NCI-H1694 treated with DMSO at 0.1 percent for 48 hours (cell line): Measurements from ENCODE around the gene EIF4E1B.

ENCODE experiments used
- DNase-seq: peaks from one replicate; lab custom pipeline; 2025; lab: John Stamatoyannopoulos, UW

The EIF4E1B gene

DNA sequence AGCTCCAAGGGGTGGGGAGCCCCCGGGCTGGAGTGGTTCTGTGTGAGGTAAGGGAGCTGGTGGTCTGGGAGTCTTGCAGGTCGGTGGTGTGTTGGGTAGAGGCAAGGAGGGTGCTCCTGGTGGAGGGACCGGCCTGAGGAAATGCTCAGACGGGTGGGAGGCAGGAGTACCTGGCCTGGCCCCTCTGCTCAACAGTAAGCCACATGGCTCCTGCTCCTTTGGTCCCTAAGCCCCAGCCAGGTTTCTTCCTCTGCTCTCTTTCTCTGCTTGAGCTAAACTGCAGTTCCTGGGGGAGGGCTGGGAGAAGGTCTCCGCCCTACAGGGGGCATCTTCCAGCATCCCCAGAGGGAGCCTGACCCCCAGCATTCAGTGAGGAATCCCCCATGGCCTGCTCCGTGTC, 34.0 kb downstream of the EIF4E1B start:
- no peak for DNase-seq

DNA sequence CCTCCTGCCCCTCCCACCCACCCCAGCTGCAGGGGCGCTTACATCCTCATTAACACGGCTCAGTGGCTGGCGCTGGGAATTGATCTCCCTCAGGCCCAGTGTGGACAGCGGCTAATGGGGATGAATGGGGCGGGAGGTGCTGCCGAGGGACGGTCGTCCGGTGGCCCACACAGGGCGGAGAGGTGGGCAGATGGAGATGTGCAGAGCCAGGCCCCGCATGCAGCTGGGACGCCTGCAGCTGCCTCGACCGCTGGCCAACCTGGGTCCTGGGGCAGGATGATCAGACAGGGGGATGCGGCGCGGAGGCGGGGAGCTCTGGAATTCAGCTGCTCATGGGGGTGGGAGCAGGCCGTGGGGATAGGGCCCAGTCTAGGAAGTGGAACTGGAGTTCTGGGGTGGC, 34.4 kb downstream of the EIF4E1B start:
- DNase-seq, result no peak

DNA sequence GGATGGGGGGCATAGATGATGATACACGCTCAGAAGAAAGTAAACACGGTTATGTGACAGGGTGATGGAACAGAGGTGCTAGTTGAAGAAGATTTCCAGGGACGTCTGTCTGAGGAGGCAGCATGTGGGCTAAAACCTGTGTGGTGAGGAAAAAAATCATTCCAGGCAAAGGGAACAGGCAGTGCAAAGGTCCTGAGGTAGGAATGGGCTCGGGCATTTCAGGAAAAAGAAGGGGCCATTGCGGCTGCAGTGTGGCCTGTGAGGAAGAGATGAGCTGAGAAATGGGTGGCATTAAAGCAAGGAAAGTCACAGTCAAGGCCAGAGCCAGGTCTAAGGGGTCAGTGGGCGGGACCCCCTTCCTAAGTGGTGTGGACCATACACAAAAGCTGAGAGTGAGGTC, 35.0 kb downstream of the EIF4E1B start:
- no peak for DNase-seq

DNA sequence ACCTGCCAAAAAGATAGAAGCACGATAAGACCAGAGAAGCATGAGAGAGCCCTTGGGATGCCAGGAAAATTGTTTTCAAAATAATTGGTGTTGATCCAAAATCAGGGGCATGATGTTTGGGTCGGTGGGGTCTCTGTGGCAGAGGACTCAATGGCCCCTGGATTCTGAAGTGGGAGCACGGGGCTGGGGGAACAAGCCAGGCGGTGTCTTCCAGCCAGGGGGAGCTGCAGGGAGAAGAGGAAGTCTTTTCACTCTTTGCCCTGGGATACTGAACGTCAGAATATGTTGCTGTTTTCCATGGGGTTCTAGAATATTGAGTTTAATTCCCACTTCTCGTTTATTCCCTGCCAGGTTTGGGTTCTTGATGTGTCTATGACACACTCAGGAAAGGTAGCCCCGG, 37.2 kb downstream of the EIF4E1B start:
- no peak for DNase-seq

DNA sequence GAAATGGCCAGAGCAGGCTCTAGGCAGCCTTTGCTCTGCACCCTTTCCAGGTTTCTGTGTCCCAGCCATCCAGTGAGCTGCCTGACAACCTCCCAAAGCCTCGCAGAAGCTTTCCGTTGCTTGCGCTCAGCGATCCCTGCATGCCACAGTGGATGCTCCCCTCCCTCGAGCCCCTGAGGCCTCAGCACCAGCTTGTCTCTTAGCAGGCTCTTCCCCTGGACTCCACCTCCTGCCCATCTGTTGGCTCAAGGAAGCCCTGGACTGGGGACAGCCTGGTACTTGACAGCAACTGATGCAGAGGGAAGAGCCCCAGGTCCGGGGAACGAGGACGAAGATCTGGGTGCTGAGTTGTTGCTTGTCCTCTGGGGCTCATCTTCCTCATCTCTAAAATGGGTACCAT, 40.0 kb downstream of the EIF4E1B start:
- DNase-seq, result no peak

DNA sequence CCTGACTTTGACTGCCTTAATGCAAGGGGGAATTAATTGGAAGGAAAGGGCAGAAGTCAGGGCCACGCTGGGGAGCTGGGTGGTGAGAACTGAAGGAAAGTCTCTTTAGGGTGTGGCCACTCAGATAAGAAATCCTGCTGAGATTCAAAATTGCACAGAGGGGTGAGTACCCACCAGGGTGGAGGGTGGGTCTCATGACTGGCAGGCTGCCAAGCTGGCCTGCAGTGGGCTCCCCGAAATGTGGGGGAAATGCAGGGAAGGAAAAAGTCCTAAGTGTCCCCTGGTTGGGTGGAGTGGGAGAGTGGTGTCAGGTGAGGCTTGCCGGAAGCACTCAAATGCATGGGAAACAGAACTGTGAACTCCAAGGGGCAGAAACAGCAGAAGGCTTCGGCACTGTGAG, 40.9 kb downstream of the EIF4E1B start:
- DNase-seq, result no peak

DNA sequence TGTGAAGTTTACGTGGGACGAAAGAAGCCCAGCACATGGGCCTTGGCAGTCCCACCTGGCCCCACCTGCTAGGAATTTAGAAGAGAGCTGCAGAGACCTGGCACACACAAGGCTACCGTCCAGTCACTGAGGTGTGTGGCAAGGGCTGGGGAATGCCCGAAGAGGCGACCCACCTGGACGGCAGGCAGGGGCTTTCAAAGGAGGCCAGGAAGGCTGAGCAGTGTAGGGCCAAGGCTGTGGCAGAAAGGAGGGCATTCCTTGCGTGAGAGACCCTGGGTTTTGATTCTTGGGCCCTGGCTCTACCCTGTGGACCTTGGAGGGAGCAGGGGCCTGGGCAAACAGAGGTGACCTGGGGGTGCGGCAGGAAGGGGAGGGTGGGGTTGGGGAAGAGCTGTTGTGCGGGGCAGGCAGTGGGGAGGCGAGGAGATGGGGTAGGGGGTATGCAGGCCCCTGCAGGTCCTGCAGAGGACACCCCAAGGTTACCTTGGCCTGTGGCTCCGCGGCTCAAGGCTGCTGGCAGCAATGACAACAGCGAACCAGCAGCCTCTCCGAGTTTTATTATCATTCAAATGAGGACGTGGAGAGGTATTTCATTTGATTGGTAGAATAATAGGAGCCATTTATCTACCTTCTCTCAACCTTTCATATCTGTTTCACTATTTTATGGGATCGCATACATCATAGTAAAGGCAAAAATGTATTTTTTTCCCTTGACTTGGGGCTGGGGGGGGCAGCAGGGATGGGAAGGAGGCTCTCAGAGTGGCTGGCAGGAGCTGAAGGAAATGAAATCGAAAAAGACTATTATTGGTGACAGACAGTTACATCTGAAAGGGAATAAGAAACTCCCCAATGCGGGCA, 41.6 kb downstream of the EIF4E1B start:
- DNase-seq, result no peak

DNA sequence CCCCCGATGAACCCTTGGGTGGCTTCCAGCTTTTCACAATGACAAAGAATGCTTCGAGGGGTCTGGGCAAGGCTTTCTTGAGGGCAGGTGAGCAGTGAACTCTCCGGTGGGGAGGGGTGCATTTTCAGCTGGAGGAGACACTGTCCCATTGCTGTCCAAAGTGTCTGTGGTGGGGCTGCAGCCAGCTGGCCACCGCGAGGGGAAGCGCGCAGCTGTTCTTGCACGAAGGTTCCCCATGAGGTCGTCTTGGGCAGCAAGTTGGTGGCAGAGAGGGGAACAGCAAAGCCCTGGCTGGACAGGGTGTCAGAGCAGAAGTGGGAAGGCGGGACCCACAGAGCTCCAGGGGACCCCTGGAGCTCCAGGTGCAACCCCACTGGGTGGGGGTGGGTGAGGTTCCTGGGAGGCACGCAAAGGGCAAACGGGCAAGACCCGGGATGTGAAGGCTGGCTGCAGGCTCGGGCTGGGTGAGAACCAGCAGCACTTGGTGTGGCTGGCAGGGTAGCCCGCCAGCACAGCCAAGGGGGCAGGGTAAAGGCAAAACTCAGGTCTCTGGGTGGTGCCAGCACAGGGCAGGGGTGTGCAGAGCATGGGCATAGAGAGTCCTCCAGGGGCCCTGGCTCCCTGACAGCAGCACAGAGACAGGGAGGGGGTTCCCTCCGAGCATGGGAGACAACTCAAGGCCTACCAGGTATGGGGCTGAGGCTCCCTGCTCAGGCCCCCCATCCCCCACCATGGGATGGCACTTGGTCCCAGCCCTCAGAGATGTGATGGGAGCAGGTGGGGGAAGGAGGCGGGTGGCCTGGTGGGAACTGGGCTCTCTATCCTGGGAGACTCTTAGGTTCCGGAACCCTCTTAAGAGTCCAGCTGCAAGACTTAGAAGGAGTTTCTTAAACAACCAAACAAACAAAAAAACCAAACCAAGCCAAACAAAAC, 43.4 kb downstream of the EIF4E1B start:
- DNase-seq, result no peak

DNA sequence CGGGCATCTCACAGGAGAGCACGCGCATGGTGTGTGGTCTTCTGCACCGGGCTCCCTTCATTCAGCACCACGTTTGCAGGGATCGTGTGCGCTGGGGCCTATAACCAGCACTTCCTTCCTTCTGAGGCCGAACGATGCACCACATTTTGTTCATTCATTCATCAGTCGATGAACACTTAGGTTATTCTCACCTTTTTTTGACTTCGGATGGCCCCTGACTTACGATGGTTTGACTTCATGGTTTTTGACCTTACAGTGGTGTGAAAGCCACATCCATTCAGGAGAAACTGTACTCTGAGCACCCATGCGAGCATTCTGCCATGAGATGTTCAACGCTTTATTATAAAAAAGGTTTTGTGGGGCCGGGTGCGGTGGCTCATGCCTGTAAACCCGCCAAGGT, 44.3 kb downstream of the EIF4E1B start:
- no peak for DNase-seq

DNA sequence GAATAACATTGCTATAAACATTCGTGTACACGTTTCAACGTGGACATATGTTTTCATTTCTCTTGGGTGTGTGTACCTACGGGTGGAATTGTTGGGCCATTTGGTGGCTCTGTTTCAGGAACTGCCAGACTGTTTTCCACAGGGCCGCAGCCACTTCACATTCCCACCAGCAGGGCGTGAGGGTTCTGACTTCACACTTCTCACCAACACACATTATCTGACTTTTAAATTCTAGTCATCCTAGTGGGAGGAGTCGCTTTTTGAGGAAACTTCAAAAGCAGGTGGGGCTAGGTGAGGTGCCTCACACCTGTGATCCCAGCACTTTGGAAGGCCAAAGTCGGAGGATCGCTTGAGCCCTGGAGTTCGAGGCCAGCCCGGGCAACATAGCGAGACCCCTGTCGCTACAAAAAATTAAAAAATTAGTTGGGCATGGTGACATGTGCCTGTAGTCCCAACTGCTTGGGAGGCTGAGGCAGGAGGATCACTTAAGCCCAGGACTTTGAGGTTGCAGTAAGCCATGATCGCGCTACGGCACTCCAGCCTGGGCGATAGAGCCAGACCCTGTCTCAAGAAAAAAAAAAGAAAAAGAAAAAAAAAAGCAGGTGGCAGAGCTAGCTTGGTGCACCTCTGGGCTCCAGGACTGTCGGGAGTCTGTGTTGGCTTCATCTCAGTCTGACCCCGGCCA, 45.3 kb downstream of the EIF4E1B start:
- peak; percentile 34 for DNase-seq

DNA sequence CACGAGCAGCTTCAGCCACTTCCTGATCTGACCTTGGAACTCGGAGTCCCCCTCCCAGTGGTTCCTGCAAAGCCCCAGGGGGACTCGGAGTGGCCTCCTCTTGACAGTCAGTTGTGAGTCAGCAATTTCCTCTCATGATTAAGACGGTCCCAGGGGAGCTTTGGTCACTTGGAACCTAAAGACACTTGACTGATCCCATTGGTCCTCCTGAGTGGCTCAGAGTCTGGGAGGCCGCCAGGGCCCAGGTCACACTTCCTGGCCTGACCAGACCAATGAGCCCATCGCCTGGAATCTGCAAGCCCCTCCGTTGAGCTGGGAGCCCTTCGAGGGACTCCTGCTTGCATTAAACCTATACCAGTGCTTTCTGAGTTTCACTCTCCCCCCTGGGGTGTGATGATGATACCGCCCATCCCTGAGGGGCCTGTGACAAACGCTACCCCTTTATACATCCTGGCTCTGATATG, 45.9 kb downstream of the EIF4E1B start:
- no peak for DNase-seq

DNA sequence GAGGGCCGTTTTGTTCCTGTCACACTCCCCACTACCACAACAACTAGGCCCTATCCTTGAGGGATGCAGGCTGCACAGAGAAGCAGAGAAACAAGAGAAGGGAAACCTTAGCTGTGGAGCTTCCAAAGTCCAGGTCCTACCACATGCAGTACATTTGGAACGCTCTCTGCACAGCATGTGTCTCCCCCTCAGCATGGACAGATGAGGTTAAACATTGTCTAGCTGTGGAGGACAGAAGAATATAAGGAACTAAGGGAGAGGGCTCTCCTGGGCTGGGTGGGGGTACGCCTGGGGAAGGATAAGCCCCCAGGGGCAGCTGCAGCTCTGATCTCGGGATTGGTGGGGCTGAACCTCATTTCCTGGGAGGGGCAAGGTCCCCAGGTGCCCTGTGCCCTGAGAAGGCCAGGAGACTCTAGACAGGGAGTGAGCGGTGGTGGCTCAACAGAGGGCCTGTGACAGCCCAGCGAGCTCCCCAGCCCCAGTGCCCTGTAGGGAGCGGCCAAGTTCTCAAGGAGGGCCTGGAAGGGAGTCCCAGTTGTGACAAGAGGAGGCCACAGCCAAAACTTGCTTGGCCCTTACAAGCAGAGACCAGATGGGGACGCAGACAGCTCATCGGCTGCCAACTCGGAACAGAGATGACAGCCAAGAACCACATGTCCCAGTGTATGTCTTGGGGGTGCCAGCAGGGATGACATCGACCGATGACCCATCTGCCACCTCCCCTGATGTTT, 46.9 kb downstream of the EIF4E1B start:
- peak; percentile 52 for DNase-seq

DNA sequence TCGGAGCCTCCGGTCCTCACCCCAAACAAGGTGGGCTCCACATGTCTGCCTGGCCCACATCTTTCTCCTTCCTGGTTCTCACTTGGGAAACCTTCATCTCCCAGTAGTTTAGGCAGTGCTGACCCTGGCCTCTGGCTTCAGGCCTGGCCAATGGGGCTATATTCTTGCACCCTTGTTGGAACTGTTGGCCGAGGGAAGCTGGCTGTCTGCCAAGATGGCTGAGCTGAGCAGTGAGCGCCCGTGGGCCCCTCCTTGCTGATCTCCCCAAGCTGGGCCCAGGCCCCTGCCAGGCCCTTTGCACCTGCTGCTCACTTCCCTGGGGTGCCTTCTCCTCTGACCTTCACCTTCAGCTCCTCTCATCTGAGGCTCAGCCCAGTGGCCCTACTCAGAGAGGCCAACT, 48.1 kb downstream of the EIF4E1B start:
- DNase-seq, result no peak

DNA sequence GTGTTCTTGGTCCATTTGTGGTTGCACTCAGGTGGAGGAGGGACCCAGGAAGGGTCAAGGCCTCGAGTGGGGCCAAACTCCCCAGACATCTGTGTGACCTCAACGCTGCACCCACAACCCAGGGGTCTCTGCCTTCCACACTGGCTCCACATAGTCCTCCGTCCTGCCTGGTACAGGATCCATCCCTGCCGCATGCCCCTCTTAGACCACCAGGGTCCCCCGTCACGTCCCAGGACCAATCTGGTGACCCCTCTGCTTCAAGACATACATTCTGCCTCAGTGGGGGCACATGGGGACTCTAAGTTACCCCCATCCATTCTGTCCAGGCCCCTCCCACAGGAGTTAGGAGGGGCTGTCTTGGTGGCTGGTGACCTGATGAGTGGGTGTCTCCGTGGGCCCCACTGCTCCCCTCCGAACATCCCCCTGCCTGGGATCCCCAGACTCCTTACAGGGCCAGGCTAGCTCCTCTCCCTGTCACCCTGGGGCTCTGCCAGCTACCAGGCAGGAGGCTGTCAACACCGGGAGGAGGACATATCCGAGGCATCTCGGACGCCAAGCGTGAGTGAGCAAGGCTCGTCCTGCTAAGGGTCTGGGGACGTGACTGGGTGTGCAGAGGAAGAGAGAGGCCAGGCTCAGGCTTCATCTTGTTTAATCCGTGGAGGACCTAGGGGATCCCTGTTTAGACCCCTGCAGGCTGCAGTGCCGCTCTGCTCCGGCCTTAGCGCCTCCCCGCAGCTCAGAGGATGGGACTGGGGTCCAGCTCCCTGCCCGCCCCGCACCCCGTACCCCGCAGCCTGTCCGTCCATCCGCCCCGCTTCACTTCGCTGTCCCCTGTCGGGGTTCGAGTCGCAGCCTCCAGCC, 49.1 kb downstream of the EIF4E1B start:
- no peak for DNase-seq

DNA sequence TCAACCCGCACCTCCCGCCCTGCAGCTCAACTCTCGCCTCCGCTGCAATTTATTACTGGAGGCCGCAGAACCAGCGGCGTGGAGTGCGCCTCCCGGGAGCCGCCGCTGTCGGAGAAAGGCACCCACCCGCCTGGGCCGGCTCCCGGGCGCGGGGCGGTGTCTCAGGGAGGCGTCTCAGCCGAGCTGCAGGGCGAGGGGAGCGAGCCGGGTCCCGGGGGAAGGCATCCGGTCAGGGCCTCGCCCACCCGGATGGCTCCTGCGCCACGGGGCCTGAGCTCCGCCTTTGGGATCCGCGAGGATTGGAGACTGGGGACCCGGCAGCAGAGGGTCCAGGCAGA, 49.7 kb downstream of the EIF4E1B start:
- no peak for DNase-seq

DNA sequence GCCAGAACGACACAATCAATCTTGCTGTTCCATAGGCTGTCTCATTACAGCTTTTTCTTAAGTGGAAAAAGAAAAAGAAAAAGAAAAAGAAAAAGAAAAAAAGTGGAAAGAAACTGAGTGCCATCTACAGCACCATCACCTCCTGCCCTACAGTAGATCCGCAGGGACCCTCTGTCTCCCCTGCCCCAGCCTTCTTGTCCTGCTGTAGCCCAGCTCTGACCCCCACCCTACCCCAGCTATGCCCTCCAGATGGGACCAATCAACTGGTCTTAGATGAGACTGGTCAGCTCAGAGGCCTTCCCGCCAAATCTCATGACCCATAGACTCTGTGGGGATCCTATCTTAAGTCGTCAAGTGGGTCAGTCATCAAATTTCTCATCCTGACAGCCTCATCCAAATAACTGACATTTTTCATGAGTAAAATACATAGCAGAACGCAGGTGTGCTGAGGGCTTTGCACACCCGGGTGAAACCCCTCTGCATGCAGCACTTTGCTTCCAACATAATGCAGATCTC, 51.6 kb downstream of the EIF4E1B start:
- DNase-seq, result no peak

DNA sequence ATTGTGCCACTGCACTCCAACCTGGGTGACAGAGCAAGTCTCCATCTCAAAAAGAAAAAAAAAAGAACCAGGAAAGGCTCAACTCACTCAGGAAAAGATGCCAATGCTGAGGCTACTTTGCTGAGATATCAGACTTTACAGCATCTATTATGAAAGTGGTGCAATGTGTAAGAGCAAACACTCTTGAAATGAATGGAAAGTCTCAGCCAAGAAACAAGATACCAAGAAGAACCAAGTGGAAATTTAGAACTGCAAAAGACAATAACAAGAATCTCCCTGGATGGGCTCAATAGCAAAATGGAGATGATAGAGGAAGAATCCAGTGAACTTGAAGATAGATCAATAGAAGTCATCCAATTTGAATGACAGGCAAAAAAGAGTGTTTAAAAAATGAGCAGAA, 54.5 kb downstream of the EIF4E1B start:
- DNase-seq, result no peak

DNA sequence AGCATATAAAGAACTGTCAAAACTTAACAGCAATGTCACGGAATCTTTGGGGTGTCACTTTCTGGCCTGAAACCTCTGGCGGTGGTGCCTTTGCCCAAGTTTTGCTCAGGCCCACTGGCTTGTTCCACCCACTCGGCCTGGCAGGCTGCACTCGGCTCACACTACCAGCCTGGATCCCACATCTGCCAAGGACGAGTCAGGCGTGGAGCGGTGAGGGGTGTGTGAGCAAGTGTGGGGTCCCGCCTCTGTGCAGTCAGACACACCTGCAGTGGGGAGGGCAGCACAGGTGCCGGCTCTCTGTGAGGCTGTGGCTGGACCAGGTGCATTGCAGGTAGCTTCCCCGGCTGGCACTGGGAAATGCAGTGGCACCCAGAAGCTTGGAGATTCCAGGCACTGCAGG, 56.8 kb downstream of the EIF4E1B start:
- no peak for DNase-seq

DNA sequence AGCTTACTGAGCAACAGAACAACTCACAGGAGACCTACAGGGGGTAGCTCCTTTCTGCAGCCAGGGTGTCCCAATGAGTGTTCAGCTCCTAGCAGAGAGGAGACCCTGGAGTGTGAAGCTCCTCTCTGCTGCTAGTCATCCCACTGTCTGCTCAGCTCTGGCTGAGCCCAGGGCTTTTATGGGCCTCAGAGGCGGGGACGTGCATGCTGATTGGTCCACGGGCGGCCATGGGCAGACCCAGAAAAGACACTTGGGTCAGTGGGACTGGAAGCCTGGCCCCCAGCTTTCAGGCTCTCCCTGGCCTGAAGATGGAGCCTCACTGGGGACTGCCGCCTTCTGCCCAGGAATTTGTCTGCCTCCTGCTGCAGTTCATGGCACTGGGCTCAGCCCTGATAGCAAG, 57.4 kb downstream of the EIF4E1B start:
- no peak for DNase-seq

DNA sequence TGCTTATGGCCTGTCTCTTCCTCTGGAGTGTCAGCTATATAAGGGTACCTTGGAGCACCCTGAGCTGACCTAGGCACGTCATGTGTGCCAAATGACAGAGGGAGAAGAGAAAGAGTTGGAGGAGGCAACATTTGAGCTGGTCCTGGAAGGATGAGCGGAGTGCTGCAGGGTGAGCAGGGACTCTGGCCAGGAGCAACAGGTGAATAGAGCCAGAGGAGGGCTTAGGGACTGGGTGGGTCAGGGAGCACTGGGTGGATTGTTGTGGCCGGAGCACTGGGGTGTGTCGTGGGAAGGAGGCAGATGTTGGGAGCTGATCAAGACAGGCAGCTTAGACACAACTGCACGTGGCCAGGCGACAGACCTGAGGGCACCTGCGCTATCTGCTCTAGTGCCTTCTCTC, 60.4 kb downstream of the EIF4E1B start:
- DNase-seq, result no peak

DNA sequence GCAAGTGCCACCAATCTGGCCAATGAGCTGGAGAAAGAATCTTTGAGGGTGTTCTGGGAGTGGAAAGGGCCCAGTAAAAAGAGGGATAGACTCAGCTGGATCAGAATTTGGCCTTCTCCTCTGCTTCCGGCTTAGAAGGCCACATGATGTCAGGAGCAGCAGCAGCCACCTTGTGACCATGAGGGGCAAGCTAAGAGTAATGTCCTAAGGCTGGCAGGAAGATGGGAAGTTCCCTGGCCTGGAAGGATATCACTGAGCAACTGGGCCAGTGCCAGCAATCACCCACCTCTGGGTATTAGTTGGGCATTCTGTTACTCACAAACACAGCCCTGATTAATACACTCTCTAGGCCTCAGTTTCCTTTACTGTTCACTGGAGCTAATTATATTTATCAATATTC, 61.0 kb downstream of the EIF4E1B start:
- DNase-seq, result no peak
